Inflammatory macrophage treated with lipopolysaccharide for 4 hours (primary cell): ENCODE data around the gene MATN3.

Experiments
- DNase-seq: peaks from one replicate; pipeline ENCODE4 v3.0.0-alpha.2; 2020

MATN3 gene

GRCh38 chr2:20035955-20036666, 23.6 kb upstream of the MATN3 start:
- peak; percentile 34 for DNase-seq

DNA sequence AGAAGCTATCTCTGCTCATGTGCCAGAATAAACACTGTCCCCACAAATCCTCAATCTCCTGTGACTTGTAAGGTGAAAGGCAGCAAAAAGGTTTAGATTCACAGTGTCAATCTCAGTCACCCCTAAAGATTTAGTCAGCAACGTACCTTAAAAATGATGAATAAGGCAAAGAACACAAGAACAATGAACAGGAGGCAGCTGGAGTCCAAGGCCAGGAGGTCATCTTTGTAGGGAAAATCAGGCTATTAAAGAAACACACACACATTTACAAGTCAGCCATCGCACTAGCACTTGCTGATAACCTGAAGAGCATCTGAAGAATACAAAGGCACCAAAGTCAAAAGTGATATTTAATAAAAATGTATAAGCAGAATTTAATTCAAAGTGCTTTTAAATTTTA, 22.4 kb upstream of the MATN3 start:
- no peak for DNase-seq

GRCh38 chr2:20034218-20034617, 21.8 kb upstream of the MATN3 start:
- no peak for DNase-seq

DNA sequence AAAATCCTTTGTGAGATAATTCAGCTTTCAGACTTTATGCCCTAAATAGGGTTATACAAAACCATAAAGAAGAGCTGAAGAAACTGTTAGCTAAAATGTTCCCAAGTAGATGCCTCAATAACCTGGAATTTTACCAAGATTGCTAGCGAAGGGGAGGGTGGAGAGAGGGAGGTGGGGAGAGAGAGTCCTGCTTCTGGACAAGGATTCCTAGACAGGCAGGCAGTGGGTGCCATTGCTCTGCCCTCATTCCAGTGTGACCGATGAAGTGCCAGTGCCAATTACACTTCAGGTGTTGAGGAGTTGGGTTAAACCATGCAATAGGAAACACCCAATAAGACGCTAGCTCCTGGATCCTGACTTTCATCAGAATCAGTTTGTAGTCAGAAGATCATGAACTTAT, 20.9 kb upstream of the MATN3 start:
- no peak for DNase-seq

- no peak for DNase-seq
Measured at GRCh38 chr2:20030224-20030623, 17.8 kb upstream of the MATN3 start.

DNA sequence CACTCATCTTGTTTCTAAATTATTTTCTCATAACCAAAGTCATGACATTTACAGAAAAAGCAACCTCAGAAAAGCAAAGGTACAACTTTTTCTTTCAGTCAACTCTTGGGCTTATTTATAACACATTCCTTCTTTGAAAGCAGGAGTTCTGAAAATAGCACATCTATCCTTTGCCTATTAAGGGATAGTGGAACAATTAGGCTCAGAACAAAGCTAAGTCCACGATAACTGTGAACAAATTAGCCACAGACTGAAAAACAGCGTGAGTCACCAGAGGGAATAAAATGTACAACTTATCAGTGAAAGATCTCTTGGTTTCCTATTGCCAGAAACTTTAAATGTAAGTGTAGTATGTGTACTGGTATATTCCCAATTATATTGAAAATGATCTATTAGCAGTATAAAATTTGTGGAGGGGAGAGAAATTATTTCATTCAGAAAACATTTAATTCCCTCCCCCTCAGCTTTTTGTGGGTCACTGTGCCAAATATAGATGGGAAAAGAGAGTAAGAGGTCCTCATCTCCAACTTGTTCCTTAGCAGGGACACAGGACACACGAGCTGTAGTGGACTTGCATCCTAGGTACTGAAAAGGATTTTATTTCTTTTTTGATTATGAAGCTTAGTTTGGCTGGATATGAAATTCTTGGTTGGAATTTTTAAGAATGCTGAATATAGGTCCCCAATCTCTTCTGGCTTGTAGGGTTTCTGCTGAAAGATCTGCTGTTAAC, 15.4 kb upstream of the MATN3 start:
- DNase-seq: no peak

DNA sequence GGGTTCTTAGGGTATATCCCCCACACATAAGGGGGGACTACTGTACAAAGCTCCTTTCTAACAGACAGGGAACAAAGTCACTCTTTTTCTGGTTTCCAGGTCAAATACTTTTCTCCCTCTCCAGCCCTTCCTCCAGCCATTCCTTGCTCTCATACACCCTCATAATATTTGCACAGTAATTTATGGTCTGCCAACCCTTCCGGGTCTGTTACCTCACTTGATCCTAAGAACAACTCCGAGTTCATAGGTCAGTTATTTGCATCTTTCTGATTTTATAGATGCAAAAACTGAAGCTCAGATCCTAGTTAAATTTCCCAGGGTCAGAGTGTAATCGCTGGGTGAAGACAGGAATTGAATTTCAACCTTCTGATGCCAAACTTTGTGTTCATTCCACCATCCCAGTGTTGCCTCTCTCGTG, 14.8 kb upstream of the MATN3 start:
- no peak for DNase-seq

- no peak for DNase-seq
Measured at GRCh38 chr2:20025065-20025786, 12.8 kb upstream of the MATN3 start.

DNA sequence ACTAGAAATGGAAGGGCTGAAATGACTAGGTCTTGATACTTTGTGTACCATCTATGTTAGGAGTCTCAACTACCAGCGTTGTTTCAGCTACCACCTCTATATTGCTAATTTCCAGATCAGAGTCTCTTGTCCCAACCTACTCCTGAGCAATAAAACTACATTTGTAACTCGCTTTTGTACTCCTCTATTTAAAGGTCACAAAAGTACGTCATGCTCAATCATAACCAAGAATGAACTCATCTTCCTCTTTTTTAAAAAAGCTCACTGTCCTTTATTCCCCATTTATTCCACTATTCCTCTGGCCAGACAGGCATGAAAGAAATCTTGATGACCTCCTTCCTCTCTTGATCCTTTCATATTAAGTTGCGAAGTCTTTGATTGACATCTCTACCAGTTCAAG, 11.2 kb upstream of the MATN3 start:
- peak; percentile 82 for DNase-seq

- DNase-seq: peak; percentile 42
Measured at GRCh38 chr2:20021405-20022009, 9.0 kb upstream of the MATN3 start.

GRCh38 chr2:20019747-20020146, 7.3 kb upstream of the MATN3 start:
- no peak for DNase-seq

DNA sequence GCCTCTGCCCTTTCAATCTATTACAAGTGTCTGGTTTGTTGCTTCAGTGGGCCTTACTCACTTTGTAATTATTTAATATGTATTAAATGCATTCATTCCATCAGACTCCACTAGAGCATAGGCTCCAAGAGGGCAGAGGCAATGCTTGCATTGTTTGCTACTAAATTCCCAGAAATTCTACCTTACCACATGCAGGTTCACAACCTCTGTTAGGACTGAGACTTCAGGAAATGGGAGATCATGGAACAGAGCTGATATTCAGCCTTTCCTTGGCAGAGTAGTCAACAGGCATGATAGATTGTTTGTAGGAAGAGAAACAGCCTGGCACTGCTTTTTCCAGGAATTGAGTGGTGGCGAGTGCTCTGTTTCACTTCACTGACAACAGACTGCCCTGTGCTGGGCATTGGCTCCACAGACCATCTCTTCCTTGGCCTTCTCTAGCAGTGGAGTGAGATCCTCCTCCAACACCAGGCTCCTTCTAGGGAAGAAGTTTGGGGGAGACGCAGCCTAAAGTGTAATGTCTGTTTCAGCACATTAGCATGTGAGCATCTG, 6.2 kb upstream of the MATN3 start:
- no peak for DNase-seq

GRCh38 chr2:20016346-20016745, 3.9 kb upstream of the MATN3 start:
- no peak for DNase-seq

- peak; percentile 48 for DNase-seq
Measured at GRCh38 chr2:20015482-20016083, 3.1 kb upstream of the MATN3 start.

DNA sequence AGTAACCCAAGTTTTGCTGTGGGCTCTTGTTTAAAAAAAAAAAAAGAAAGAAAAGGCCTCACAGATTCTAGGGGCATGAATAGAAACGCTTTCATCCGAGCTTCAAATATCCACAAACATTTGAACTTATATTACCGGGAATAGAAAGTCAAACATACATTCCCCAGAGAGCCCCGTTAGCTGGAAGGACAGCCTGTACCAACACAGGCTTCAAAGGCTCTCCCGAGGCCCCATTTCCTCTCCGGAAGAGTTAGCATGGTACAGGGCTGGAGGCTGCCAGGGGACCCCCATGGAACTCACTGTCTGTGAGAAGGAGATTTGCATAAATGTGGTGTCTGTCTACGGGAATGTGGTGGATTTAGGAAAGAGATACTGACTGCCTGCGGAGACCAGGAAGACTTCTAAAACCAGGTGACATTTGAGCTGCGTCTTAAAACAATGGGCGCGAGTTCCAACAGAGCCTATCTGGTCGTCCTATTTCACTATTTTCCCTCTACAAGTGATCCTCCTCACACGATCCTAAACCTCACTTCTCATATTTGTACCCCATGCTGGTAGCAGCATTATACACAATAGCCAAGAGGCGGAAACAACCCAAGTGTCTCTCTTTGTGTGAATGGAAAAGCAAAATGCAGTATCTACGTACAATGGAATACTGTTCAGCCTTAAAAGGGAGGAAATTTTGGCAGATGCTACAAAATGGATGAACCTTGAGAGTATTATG, 820 bp upstream of the MATN3 start:
- no peak for DNase-seq

GRCh38 chr2:20012032-20012281, 511 bp downstream of the MATN3 start:
- no peak for DNase-seq

DNA sequence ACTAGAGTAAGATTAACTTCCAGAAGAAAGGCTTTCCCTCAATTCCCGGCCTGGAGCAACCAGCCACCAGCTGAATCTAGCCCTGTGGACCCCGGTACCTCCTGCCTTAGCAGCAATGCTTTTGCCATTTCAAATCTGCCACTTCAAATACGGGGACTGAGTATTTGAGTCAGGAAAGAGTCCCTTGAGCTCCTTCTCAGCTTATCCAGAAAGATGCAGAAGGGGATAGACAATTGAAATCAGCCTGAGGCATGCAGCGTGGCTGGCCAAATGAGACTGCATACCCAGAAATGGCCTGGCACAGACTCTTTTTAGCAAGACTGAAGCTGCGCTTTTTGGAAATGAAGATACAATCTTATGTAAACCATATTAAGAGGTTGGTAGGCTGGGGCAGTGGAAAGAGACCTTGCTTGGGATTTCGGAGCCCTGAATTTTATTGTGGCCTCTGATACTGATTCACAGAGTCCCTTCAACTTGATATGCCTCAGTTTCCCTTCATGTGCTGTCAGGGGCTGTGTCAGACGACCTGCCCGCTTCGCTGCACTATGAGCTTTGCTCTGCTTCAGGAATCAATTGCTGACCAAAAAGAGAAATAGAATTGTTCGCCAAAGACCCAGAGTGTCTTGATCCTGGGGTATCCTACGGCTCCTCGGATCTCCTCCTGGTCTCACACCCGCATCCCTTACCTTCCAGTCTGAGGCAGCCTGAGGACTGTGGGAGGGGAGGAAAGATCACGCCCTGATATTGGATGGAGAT, 1.0 kb downstream of the MATN3 start:
- no peak for DNase-seq

DNA sequence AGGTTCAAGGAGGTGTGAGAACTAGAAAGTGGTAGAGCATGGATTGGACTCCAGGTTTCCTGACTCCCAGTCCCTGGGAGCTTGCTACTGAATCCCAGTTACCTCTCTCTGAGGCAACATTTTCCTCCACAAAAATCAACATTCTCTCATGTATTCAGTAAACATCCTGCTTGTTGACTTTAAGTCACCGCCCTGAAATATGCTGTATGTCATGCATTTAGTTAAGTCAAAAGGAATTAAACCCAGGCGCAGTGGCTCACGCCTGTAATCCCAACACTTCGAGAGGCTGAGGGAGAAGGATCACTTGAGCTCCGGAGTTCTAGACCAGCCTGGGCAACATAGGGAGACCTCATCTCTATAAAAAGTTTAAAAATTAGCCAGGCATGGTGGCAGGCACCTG, 3.8 kb downstream of the MATN3 start:
- DNase-seq: no peak

- DNase-seq: no peak
Measured at GRCh38 chr2:20005891-20006470, 6.5 kb downstream of the MATN3 start.

DNA sequence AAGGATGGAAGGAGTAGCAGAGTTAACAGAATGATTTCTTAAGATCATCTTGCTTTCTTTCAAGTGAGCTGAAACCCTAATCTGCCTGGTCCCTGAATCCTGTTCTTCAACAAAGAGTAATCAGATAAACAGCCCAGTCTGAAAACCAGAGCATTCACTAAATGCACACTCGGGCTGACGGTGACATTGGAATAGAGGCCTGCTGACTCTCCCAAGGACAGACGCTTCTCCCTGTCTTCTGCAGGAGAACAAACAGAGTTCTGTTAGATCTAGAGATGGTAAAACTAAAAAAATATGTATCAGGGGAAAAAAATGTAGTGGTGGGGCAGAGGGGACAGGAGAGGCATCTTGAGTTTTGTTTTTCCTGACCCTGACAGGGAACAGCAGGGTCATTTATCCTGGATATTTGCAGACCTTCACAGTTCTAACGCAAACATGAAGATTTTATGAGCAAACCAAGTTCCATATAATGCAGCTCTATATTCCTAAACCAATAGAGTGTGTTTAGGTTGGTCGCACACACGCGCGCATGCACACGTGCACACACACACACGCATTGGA, 7.3 kb downstream of the MATN3 start:
- DNase-seq: no peak

DNA sequence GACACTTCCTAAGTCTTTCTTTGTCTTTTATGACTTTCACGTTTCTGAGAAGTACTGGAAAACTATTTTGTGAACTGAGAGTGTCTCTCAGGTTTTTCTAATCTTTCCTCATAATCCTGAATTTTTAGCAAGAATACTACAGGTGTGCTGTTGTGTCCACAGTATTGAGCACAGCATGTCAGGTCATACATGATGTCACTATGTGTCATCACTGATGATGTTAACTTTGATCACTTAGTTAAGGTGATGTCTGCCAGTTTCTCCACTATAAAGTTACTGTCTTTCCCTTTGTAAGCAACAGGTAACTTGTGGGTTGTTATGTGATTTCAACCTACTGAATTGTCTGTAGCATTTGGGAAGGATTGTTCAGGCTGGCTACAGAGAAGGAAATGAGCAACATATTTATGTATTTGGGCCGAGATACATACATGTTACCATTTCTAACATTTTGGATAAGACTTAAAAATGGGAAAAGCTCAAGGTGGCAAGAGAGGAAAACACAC, 11.1 kb downstream of the MATN3 start:
- DNase-seq: no peak
